ENCODE data around the gene TMEM254. TPM values are rescaled to one million over a fixed set of nuclear protein-coding genes. Genes with fewer than 3 reads are reported as not detected.
A peak's percentile ranks its signal among the peaks of the same experiment; 100 is the strongest.

The TMEM254 gene
- polyA plus RNA-seq, 2 of the 4 experiments (the other 2 are of a cell fraction): 20.4 to 38.9 TPM

GRCh38 chr10:80081801-80082750 lies 3.6 kb downstream of the TMEM254 start:
- ChIA-PET POLR2A (no interaction called here), CTCF (interaction anchor here (1.1 kb wide), 1 partner anchor 51 kb away, joined by 3 read pairs; no protein-coding TSS in a partner anchor)
- Histone ChIP-seq H3K4me3 (no peak overlapping the region), H3K4me1 (peaks cover 15% of the 10 kb centered on the region; the same call in 1 of the 3 replicates), H3K9me3 (no peaks in the 10 kb centered on the region), H3K4me2 (no peak overlapping the region), H3K27ac (no peak overlapping the region)
- peak in 1 of 2 experiments; percentile 13 for DNase-seq (ENCODE audit: low read depth in 1 of 2, low spot score in 1 of 2)
- 54% methylated on average over 5 of the region's 5 CpGs for WGBS (ENCODE audit: missing lambda C conversion rate)
- TF ChIP-seq NR3C1 (IDR thresholded peaks at IDR 0.05): no peak
- TF ChIP-seq NPAS2 (CRISPR knock-in tag; IDR thresholded peaks at IDR 0.05; ENCODE audit: borderline replicate concordance): no peak
- no peak for TF ChIP-seq PHF8 (IDR thresholded peaks at IDR 0.05; ENCODE audit: borderline replicate concordance, low read depth)
- TF ChIP-seq RCOR1 (IDR thresholded peaks at IDR 0.05; ENCODE audit: low read depth, low read length): no peak
- no peak for TF ChIP-seq CHD2 (IDR thresholded peaks at IDR 0.05; ENCODE audit: low read length, partially characterized antibody)
- TF ChIP-seq BHLHE40 (IDR thresholded peaks at IDR 0.05; ENCODE audit: low read depth, low read length): no peak
- no peak for FAIRE-seq
- no peak for ATAC-seq

GRCh38 chr10:80090121-80090520 lies 11.7 kb downstream of the TMEM254 start:
- POLR2A ChIA-PET: interaction anchor here (1.8 kb wide), 1 partner anchor 11 kb away, joined by 8 read pairs; the partner anchor contains the start of gene TMEM254
- Histone ChIP-seq H3K4me2 (no peak overlapping the region), H3K9me3 (no peaks in the 10 kb centered on the region), H3K27ac (no peak overlapping the region), H3K4me3 (no peak overlapping the region), H3K4me1 (no peaks in the 10 kb centered on the region)
- 95% methylated on average over 2 of the region's 2 CpGs for WGBS (ENCODE audit: missing lambda C conversion rate)
- ATAC-seq: no peak
- CTCF ChIA-PET: no interaction called here
- TF ChIP-seq ELK1 (IDR thresholded peaks at IDR 0.05; ENCODE audit: low read depth, low read length) (no peak), RFX5 (IDR thresholded peaks at IDR 0.05) (no peak), RNF2 (IDR thresholded peaks at IDR 0.05; ENCODE audit: borderline replicate concordance, low read depth) (no peak), ESRRA (IDR thresholded peaks at IDR 0.05; ENCODE audit: borderline replicate concordance, low read length) (no peak), TFCP2L1 (CRISPR knock-in tag; IDR thresholded peaks at IDR 0.05) (no peak), FOXS1 (CRISPR knock-in tag; IDR thresholded peaks at IDR 0.05) (no peak), POLR2AphosphoS2 (conservative IDR thresholded peaks at IDR 0.05; ENCODE audit: low read length) (no peak), ZNF302 (CRISPR knock-in tag; IDR thresholded peaks at IDR 0.05) (no peak), ZSCAN20 (CRISPR knock-in tag; IDR thresholded peaks at IDR 0.05) (no peak), PHF8 (IDR thresholded peaks at IDR 0.05; ENCODE audit: borderline replicate concordance, low read depth) (no peak), GATA3 (IDR thresholded peaks at IDR 0.05; ENCODE audit: borderline replicate concordance) (no peak), MAZ (IDR thresholded peaks at IDR 0.05; ENCODE audit: borderline replicate concordance, low read depth, low read length) (no peak), HES2 (IDR thresholded peaks at IDR 0.05) (no peak), EHMT2 (IDR thresholded peaks at IDR 0.05; ENCODE audit: low read depth) (no peak), CEBPB (IDR thresholded peaks at IDR 0.05) (no peak), USF2 (IDR thresholded peaks at IDR 0.05) (no peak), JUNB (IDR thresholded peaks at IDR 0.05) (no peak), RARB (CRISPR knock-in tag; IDR thresholded peaks at IDR 0.05) (no peak), HEYL (CRISPR knock-in tag; IDR thresholded peaks at IDR 0.05) (no peak)
- no peak for DNase-seq (ENCODE audit: low read depth in 1 of 2, low spot score in 1 of 2)
- FAIRE-seq: no peak
